Stimulated activated CD4-positive, alpha-beta T cell treated with anti-CD3 and anti-CD28 coated beads, Interleukin-1b, Interleukin-23, amount 100 ng/mL, for 1 hour (primary cell): ENCODE results near the gene TRAPPC4.
"Not testable (repeated sequence)": the region's sequence is repeated elsewhere in the genome, so short reads cannot be mapped to it uniquely, and the experiment has no call there.

Experiments
- DNase-seq, 2 donors: peaks; one replicate each; pipeline ENCODE4 v3.0.0-alpha.2; 2020; ENCODE audit warnings: low read depth in 2 of 2

The TRAPPC4 gene

DNA sequence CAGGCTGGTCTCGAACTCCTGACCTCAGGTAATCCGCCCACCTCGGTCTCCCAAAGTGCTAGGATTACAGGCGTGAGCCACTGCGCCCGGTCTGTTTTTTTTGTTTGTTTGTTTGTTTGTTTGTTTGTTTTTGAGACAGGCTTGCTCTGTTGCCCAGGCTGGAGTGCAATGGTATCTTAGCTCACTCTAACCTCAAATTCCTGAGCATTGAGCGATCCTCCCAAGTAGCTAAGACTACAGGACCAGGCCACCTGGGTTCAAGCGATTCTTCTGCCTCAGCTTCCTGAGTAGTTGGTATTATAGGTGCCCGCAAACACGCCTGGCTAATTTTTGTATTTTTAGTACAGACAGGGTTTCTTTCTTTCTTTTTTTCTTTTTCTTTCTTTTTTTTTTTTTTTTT lies 14.9 kb downstream of the TRAPPC4 start:
- DNase-seq: not testable (repeated sequence)

DNA sequence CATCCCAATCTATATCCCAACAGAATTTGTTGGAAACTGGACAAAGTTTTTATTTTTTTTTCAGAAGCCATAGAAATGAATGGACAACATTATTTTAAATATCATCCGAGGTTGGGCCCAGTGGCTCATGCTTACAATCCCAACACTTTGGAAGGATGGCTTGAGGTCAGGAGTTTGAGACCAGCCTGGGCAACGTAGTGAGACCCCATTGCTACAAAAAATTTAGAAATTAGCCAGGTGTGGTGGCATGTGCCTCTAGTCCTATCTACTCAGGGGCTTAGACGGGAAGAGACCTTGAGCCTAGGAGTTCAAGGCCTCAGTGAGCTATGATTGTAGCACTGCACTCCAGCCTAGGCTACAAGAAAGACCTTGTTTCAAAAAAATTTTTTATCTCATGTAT lies 16.2 kb downstream of the TRAPPC4 start:
- DNase-seq: no peak

DNA sequence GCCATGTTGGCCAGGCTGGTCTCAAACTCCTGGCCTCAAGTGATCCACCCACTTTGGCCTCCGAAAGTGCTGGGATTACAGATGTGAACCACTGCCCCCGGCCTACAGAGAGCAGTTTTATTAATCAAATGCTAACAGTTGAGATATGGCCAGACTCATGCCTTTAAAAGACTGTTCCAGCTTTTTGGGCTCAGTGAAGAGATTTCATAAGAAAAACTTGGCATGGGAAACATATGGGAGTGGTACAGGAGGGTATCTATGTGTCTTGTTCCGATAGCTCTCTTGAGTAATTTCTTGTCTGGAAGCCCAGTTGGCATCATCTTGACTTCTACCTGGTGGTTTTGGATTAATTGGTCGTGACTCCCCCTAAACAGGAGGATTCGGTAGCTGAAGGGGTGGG lies 20.3 kb downstream of the TRAPPC4 start:
- DNase-seq: no peak

DNA sequence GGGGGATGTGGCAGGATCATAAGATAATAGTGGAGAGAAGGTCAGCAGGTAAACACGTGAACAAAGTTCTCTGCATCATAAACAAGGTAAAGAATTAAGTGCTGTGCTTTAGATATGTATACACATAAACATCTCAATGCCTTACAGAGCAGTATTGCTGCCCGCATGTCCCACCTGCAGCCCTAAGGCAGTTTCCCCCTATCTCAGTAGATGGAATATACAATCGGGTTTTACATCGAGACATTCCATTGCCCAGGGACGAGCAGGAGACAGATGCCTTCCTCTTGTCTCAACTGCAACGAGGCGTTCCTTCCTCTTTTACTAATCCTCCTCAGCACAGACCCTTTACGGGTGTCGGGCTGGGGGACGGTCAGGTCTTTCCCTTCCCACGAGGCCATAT lies 20.9 kb downstream of the TRAPPC4 start:
- not testable (repeated sequence) for DNase-seq

DNA sequence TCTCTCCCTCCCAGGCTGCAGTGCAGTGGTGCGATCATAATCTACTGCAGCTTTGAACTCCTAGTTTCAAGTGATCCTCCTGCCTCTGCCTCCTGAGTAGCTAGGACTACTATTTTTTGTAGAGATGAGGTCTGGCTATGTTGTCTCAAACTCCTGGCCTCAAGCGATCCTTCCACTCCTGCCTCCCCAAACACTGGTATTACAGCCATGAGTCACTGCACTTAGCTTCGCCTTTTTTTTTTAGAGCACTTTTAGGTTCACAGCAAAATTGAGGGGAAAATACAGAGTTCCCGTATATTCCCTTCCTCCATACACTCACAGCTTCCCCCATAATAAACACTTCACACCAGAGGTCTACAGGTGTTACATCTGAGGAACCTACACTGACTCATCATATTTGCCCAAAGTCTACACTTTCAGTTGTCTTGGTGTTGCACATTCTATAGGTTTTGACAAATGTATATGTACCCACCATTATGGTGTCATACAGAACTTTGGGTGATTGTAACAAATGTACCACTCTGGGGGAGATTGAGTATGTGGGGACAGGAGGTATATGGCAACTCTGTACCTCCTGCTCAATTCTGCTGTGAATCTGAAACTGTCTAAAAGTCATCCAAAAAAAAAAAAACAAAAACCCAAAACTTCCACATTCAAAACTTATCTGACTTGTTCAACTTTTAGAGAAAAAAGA lies 23.4 kb downstream of the TRAPPC4 start:
- no peak for DNase-seq

DNA sequence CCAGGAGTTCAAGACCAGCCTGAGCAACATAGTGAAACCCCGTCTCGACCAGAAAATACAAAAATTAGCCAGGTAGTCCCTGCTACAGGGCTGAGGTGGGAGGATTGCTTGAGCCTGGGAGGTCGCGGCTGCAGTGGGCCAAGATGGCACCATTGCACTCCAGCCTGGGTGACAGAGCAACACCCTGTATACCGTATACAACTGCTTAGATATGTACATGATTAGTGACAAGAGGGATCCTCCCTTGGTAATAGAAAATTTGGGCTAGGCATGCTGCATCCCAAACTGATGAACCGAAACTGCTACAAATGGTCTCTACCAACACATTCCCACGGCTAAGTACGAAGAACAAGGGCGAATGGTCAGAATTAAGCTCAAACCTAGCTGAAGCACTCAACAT lies 24.4 kb downstream of the TRAPPC4 start:
- DNase-seq: no peak

DNA sequence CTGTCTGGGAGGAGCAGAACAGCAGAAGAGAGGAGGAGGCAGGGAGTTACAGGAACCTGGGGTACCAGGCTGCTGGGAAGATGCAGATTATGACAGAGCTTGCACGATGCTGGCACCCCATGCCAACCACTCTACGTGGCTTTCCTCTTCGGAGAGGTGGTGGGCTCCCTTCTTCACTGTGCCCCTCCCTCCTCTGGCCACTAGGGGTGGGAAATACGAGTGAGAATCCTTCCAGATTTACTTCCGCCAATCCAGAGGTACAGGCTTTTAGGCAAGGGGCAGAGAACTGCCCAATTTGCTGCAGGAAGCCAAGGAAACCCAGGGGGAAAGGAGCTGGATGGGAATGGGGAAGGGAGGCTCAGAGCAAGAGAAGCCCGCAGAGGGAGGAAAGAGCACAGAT lies 26.1 kb downstream of the TRAPPC4 start:
- no peak for DNase-seq

- DNase-seq: no peak
Observed at GRCh38 chr11:119046489-119046888, 27.9 kb downstream of the TRAPPC4 start.

GRCh38 chr11:119047205-119047604 lies 28.6 kb downstream of the TRAPPC4 start:
- DNase-seq: no peak

DNA sequence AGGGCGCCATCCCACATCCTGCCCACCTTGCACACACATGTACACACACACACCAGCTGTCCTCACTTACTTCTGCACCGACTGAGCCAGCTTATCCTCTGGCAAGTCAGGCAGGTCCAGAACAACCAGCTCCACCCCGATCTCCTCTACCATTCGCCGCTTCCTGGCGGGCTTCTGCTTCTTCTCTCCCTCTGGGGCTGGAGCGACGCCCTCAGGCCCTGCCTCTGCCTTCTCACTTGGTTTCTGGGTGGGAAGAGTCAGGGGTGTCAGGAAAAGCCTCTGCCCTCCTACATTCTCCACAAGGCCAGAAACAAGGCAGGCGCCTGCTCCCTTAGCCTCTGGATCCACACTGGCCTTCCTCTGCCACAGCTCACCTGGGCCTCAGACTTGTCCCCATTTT lies 30.1 kb downstream of the TRAPPC4 start:
- DNase-seq: no peak

- no peak for DNase-seq
Observed at GRCh38 chr11:119049081-119049480, 30.5 kb downstream of the TRAPPC4 start.

- no peak for DNase-seq
Observed at GRCh38 chr11:119051440-119052162, 33.0 kb downstream of the TRAPPC4 start.

DNA sequence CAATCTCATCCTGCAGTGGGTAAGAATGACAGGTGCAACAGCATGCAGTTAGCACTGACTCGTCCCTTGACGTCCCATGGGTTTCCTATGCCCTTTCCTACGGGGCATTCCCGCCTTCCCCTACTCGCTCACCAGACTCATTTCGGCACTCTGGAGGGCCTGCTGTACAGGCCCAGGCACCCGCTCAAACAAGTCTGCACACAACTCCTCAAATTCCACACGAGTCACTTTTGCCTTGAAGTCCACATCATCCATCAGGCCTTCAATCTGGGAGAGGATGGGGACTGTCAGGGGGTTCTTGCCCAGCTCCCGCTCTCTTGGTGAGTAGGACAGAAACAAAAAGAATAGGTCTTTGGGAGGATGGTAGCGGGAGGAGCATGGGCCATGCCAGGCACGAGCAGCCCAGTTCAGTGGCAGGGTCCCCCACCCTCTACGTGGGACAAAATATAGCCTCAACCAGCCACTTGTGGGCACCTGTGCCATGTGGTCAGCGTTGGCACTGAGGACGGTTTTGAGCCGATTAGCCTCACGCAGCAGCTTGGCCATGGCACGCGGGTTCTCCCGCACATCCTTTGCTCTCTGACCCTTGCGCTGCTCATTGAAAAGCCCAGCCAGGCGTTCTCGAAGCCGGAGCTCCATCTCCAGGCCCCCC lies 33.7 kb downstream of the TRAPPC4 start:
- no peak for DNase-seq

DNA sequence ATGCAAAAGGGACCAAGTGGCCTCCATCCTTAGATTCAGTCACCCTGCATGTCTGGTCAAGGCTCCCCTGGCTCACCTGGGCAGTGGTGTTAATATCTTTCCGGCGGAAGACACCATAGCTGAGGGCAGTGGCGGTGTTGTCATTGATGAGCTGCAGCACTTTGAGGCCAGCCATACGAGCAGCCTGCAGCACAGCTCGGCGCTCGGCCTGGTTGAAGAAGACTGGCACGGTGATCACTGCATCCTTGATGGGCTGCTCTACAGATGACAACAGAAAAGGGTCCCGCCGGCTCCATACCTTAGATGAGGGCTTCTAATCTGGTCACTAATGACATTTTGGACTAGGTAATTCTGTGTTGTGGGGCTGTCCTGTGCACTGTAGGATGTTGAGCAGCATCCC lies 35.9 kb downstream of the TRAPPC4 start:
- no peak for DNase-seq

GRCh38 chr11:119055901-119056300 lies 37.3 kb downstream of the TRAPPC4 start:
- no peak for DNase-seq

- peak in 1 of 2 donors; percentile 22 for DNase-seq
Observed at GRCh38 chr11:119056421-119056999, 37.9 kb downstream of the TRAPPC4 start.

DNA sequence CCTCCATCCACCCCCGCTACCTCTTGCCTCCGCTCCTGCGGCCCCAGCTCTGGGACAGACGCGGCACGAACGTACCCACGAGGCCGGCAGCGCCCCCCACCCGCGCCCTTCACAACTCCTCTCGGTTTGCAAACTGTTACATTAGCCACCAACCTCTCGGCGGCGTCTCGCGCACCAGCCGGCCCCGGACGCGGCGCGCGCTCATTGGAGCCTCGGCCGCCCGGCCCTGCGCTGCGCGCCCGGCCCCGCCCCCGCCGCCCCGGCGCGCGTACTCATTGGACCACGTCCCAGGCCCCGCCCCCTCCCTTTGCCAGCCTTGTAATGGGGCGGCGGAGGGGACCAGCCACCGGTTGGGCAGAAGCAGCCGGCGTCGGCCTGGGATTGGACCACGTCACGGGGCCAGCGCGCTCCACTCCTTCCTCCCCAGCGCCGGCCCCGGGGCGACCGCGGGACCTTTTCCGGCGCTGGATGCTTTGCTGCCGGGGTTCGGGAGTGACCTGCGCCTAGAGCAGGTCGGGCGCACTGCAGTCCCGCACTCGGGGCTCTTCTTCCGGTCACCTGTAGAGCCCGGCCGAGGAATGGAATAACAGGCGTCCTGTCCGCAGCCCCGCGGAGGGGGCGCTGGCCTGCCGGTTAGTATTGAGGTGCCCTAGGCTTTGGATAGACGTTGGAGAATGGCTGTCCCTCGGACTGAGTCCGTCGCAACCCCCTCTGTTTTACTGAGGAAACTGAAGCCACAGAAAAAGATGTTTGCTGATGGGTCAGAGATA lies 38.6 kb downstream of the TRAPPC4 start, which contains the start of gene HYOU1:
Gene HYOU1, minus strand, starts transcription at position 206 of the 770 bp plus-strand sequence. CDS start 1,045 bp downstream, outside the sequence.
- peak; percentile 98 for DNase-seq

DNA sequence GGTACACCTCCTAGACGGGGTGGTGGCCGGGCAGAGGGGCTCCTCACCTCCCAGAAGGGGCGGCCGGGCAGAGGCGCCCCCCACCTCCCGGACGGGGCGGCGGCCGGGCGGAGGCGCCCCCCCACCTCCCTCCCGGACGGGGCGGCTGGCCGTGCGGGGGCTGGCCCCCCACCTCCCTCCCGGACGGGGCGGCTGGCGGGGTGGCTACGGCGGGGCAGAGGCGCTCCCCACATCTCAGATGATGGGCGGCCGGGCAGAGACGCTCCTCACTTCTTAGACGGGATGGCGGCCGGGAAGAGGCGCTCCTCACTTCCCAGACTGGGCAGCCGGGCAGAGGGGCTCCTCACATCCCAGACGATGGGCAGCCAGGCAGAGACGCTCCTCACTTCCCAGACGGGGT lies 40.6 kb downstream of the TRAPPC4 start:
- DNase-seq: not testable (repeated sequence)

GRCh38 chr11:119061256-119061655 lies 42.7 kb downstream of the TRAPPC4 start:
- no peak for DNase-seq

- no peak for DNase-seq
Observed at GRCh38 chr11:119062779-119063178, 44.2 kb downstream of the TRAPPC4 start.

- no peak for DNase-seq
Observed at GRCh38 chr11:119065369-119065768, 46.8 kb downstream of the TRAPPC4 start.
